NB4 (cell line): ENCODE data around the gene GOLGA6B.
"Not testable (repeated sequence)": the region's sequence is repeated elsewhere in the genome, so short reads cannot be mapped to it uniquely, and the experiment has no call there.

ENCODE experiments used
- DNase-seq: peaks from one replicate; pipeline ENCODE4 v3.0.0; 2010; ENCODE audit warnings: low read depth
- H3K4me3 ChIP-seq: one replicate; pipeline ENCODE4 v1.5.1; 2011; ENCODE audit warnings: mild to moderate bottlenecking, low read depth, low read length, moderate library complexity
- MYC ChIP-seq: IDR thresholded peaks from 2 replicates; pipeline ENCODE4 v1.6.1; 2011; ENCODE audit warnings: low read depth, low read length
- POLR2A ChIP-seq: IDR thresholded peaks from 2 replicates; pipeline ENCODE4 v1.6.1; 2011; ENCODE audit warnings: mild to moderate bottlenecking; ENCODE audit not compliant: insufficient read length; ENCODE audit errors: extremely low read depth
- TF ChIP-seq, protein P1 (sequence below): IDR thresholded peaks from 2 replicates; pipeline ENCODE4 v1.6.1; 2011; ENCODE audit warnings: low read depth, low read length
- TF ChIP-seq, protein P2 (sequence below): IDR thresholded peaks from one replicate; pipeline ENCODE4 v1.5.1; 2012; ENCODE audit warnings: low read depth, low read length

GOLGA6B gene

DNA sequence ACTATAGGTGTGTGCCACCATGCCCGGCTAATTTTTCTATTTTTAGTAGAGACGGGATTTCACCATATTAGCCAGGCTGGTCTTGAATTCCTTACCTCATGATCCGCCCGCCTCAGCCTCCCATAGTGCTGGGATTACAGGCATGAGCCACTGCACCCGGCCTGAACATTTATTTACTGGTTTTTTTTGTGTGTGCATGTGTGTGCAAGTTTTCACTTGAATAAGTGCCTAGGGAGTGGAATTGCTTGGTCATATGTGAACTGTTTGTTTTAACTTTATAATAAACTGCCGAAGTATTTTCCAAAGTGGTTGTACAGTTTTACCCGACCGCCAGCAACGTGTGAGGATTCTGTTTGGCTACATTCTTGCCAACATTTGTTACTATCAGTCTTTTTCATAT, 45.6 kb downstream of the GOLGA6B start:
- TF ChIP-seq, protein P1, sequence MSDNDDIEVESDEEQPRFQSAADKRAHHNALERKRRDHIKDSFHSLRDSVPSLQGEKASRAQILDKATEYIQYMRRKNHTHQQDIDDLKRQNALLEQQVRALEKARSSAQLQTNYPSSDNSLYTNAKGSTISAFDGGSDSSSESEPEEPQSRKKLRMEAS = no peak
- TF ChIP-seq, protein P2, sequence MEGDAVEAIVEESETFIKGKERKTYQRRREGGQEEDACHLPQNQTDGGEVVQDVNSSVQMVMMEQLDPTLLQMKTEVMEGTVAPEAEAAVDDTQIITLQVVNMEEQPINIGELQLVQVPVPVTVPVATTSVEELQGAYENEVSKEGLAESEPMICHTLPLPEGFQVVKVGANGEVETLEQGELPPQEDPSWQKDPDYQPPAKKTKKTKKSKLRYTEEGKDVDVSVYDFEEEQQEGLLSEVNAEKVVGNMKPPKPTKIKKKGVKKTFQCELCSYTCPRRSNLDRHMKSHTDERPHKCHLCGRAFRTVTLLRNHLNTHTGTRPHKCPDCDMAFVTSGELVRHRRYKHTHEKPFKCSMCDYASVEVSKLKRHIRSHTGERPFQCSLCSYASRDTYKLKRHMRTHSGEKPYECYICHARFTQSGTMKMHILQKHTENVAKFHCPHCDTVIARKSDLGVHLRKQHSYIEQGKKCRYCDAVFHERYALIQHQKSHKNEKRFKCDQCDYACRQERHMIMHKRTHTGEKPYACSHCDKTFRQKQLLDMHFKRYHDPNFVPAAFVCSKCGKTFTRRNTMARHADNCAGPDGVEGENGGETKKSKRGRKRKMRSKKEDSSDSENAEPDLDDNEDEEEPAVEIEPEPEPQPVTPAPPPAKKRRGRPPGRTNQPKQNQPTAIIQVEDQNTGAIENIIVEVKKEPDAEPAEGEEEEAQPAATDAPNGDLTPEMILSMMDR = no peak
- TF ChIP-seq MYC (no peak), POLR2A (no peak)
- DNase-seq = no peak

DNA sequence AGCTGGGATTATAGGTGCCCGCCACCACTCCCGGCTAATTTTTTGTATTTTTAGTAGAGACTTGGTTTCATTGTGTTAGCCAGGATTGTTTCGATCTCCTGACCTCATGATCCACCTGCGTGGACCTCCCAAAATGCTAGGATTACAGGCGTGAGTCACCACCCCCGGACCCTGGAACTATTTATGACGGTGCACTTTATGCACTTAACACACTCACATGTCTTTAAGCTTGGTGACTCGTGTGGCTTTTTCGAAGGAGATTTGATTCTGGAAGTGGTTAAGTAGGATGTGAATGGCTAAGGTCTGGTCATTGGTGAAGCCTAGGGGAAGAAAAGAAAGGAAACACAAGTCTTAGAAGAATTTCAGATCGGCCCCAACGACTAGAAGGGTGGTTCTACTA, 51.8 kb downstream of the GOLGA6B start:
- H3K4me3 ChIP-seq = no peak overlapping the region
- TF ChIP-seq POLR2A (no peak), MYC (no peak)
- TF ChIP-seq, protein P2 = no peak
- TF ChIP-seq, protein P1 = no peak
- DNase-seq = peak; percentile 12

More for the DNA sequence above, 45.6 kb downstream of the GOLGA6B start:
- no peak overlapping the region for H3K4me3 ChIP-seq

DNA sequence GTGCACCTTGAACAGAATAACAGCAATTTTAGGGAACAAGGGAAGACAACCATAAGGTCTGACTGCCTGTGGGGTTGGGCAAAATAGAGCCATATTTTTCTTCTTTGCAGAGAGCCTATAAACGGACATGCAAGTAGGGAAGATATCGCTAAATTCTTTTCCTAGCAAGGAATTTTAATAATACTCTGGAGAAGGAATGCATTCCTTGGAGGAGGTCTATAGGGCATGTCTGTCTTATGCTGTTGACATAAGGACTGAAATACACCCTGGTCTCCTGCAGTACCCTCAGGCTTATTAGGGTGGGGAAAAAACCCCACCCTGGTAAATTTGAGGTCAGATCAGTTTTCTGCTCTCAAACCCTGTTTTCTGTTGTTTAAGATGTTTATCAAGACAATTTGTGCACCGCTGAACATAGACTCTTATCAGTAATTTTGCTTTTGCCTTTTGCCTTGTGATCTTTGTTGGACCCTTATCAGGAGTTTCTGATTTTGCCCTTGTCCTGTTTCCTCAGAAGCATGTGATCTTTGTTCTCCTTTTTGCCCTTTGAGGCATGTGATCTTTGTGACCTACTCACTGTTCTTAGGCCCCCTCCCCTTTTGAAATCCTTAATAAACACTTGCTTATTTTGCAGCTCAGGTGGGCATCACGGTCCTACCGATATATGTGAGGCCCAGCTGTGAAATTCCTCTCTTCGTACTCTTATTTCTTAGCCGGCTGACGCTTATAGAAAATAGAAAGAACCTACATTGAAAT, 54.2 kb downstream of the GOLGA6B start:
- DNase-seq, H3K4me3 ChIP-seq: not testable (repeated sequence)
